GM19351 (cell line): ENCODE data around the gene CLIC6.

ENCODE experiments used
- ATAC-seq: cut with Tn5 transposase; IDR thresholded peaks from one replicate; pipeline ENCODE4 v1.9.1; 2021; ENCODE audit warnings: mild to moderate bottlenecking, moderate library complexity; ENCODE audit not compliant: unreplicated experiment

The CLIC6 gene

GRCh38 chr21:34668803-34669148 lies at the start of gene CLIC6:
CLIC6 (plus strand) TSS chr21:34668994; CDS start chr21:34669389, 395 bp downstream.
- no peak for ATAC-seq

GRCh38 chr21:34619841-34620665 lies 48.7 kb upstream of the CLIC6 start:
- no peak for ATAC-seq

- no peak for ATAC-seq
Observed at GRCh38 chr21:34621434-34622350, 47.1 kb upstream of the CLIC6 start.

GRCh38 chr21:34623516-34623915 lies 45.3 kb upstream of the CLIC6 start:
- ATAC-seq, result no peak

GRCh38 chr21:34625030-34625593 lies 43.7 kb upstream of the CLIC6 start:
- no peak for ATAC-seq

- no peak for ATAC-seq
Observed at GRCh38 chr21:34626131-34626530, 42.7 kb upstream of the CLIC6 start.

GRCh38 chr21:34630536-34631143 lies 38.2 kb upstream of the CLIC6 start:
- no peak for ATAC-seq

- ATAC-seq, result no peak
Observed at GRCh38 chr21:34632498-34632897, 36.3 kb upstream of the CLIC6 start.

- ATAC-seq, result no peak
Observed at GRCh38 chr21:34635307-34635706, 33.5 kb upstream of the CLIC6 start.

GRCh38 chr21:34636961-34637360 lies 31.8 kb upstream of the CLIC6 start:
- no peak for ATAC-seq

- no peak for ATAC-seq
Observed at GRCh38 chr21:34639250-34639649, 29.5 kb upstream of the CLIC6 start.

- ATAC-seq, result peak; percentile 49
Observed at GRCh38 chr21:34639882-34640788, 28.7 kb upstream of the CLIC6 start.

- no peak for ATAC-seq
Observed at GRCh38 chr21:34640858-34641257, 27.9 kb upstream of the CLIC6 start.

GRCh38 chr21:34642211-34643075 lies 26.4 kb upstream of the CLIC6 start:
- ATAC-seq, result peak; percentile 58

GRCh38 chr21:34644825-34645224 lies 24.0 kb upstream of the CLIC6 start:
- no peak for ATAC-seq

- ATAC-seq, result no peak
Observed at GRCh38 chr21:34647555-34647954, 21.2 kb upstream of the CLIC6 start.

- ATAC-seq, result no peak
Observed at GRCh38 chr21:34648739-34649297, 20.0 kb upstream of the CLIC6 start.

- no peak for ATAC-seq
Observed at GRCh38 chr21:34649400-34649799, 19.4 kb upstream of the CLIC6 start.
